HepG2 (cell line): ENCODE measurements around the gene FDPS. TPM values are rescaled to one million over a fixed set of nuclear protein-coding genes. Genes with fewer than 3 reads are reported as not detected.
A peak's percentile ranks its signal among the peaks of the same experiment; 100 is the strongest.

ENCODE experiments used
- ATAC-seq: fragments of 200-7000 bp; cut with Tn5 transposase; 3 replicates; pipeline ENCODE4 v1.9.1; 2020; ENCODE audit warnings: mild to moderate bottlenecking, moderate library complexity
- BruUV-seq: library from RNA; stranded (reverse); fragments of 400-500 nt; replicated peaks from 2 replicates; lab custom pipeline; 2021; lab: Mats Ljungman, UMichigan
- CTCF ChIA-PET: fragments of 300-600 bp; formaldehyde crosslinking; extraction: SDS; loops from one replicate; lab custom pipeline; 2021; ENCODE audit warnings: low total read pairs, inconsistent platforms, low intra/inter-chr PET ratio; lab: Yijun Ruan, JAX
- POLR2A ChIA-PET: fragments of 350-600 bp; sonication (Branson Sonifier 250); formaldehyde crosslinking; loops from one replicate; lab custom pipeline; 2020; ENCODE audit warnings: antibody characterized with exemption, inconsistent platforms; lab: Yijun Ruan, JAX
- DNase-seq: peaks from one replicate; pipeline ENCODE4 v3.0.0-alpha.2; 2015; ENCODE audit warnings: low spot score
- FAIRE-seq: peaks from 3 replicates; lab custom pipeline; 2011; peaks lifted over from hg19 to GRCh38; lab: Jason Lieb, UNC
- H2AFZ ChIP-seq: one replicate; pipeline ENCODE4 v1.6.1; 2011; ENCODE audit warnings: low read length, inconsistent platforms
- H3K27ac ChIP-seq: fragments of 300-600 bp; 3 replicates; pipeline ENCODE4 v1.8.0; 2011; ENCODE audit warnings: mixed run types, mild to moderate bottlenecking, mixed read lengths, low read length, inconsistent platforms; ENCODE audit not compliant: insufficient read depth; ENCODE audit errors: extremely low read length
- H3K27me3 ChIP-seq, 2 experiments: fragments of 200-600 bp in 1 of 2; 2 replicates in 1 of 2; 3 replicates in 1 of 2; pipeline versions ENCODE4 v1.6.0 to v1.8.0; 2011; ENCODE audit warnings: low read length in 2 of 2, mild to moderate bottlenecking in 2 of 2, moderate library complexity in 2 of 2, inconsistent platforms in 1 of 2; ENCODE audit not compliant: insufficient read depth in 2 of 2, control insufficient read depth in 1 of 2
- H3K36me3 ChIP-seq, 2 experiments: fragments of 200-600 bp in 1 of 2; replicated peaks in 1 of 2; 2 replicates in 1 of 2; 3 replicates in 1 of 2; pipeline versions ENCODE4 v1.5.1 to v1.8.0; 2011; ENCODE audit warnings: low read length in 2 of 2, inconsistent platforms in 1 of 2; ENCODE audit not compliant: insufficient read depth in 2 of 2, control insufficient read depth in 1 of 2
- H3K4me1 ChIP-seq: 2 replicates; pipeline ENCODE4 v1.5.1; 2012; ENCODE audit warnings: low read length, inconsistent platforms; ENCODE audit not compliant: insufficient read depth
- H3K4me2 ChIP-seq: 2 replicates; pipeline ENCODE4 v1.6.0; 2011; ENCODE audit warnings: low read depth, low read length, inconsistent platforms
- H3K4me3 ChIP-seq, 3 experiments: fragments of 200-600 bp in 1 of 3; sonication (generic), shearing (Covaris generic) in 1 of 3; replicated peaks in 1 of 3; 2 replicates each; pipeline ENCODE4 v1.5.1; 2011 to 2016; ENCODE audit warnings: low read length in 3 of 3, inconsistent platforms in 2 of 3, low read depth in 2 of 3, mild to moderate bottlenecking in 2 of 3, control low read depth in 1 of 3, mixed read lengths in 1 of 3; ENCODE audit not compliant: insufficient read depth in 1 of 3
- H3K79me2 ChIP-seq: one replicate; pipeline ENCODE4 v1.6.1; 2011; ENCODE audit warnings: low read length, inconsistent platforms; ENCODE audit not compliant: insufficient read depth
- H3K9ac ChIP-seq: 2 replicates; pipeline ENCODE4 v1.6.0; 2011; ENCODE audit warnings: mild to moderate bottlenecking, low read depth, low read length, inconsistent platforms; ENCODE audit not compliant: insufficient read depth
- H3K9me3 ChIP-seq: 2 replicates; pipeline ENCODE4 v1.5.1; 2012; ENCODE audit warnings: mild to moderate bottlenecking, low read length
- H4K20me1 ChIP-seq: 2 replicates; pipeline ENCODE4 v1.6.0; 2011; ENCODE audit warnings: inconsistent platforms, mild to moderate bottlenecking, low read length, moderate library complexity; ENCODE audit not compliant: insufficient read depth
- ATF2 ChIP-seq: sonication (generic); formaldehyde crosslinking; IDR thresholded peaks from 2 replicates; pipeline ENCODE4 v1.4.0; 2020; ENCODE audit warnings: missing genetic modification reagents
- CREB1 ChIP-seq, 2 experiments: fragments of 450-650 bp in 1 of 2; IDR thresholded peaks; 2 replicates each; pipeline ENCODE4 v1.6.1; 2016 to 2017; ENCODE audit warnings: control low read depth in 1 of 2, mild to moderate bottlenecking in 1 of 2, missing compliant biosample characterization in 1 of 2, missing genetic modification characterization in 1 of 2
- MED1 ChIP-seq: sonication (generic); formaldehyde crosslinking; IDR thresholded peaks from 2 replicates; pipeline ENCODE4 v1.4.0; 2020; ENCODE audit warnings: missing genetic modification reagents
- SMYD3 ChIP-seq: sonication (generic); formaldehyde crosslinking; IDR thresholded peaks from 2 replicates; pipeline ENCODE4 v1.8.1; 2023; ENCODE audit warnings: mild to moderate bottlenecking, missing genetic modification reagents
- SYNCRIP ChIP-seq: fragments of 200-400 bp; formaldehyde crosslinking; IDR thresholded peaks from 2 replicates; pipeline ENCODE4 v1.6.1; 2018; ENCODE audit warnings: mild to moderate bottlenecking, low read depth, low read length; ENCODE audit not compliant: insufficient read depth
- ZFP62 ChIP-seq: sonication (generic); formaldehyde crosslinking; IDR thresholded peaks from 2 replicates; pipeline ENCODE4 v1.4.0; 2020; ENCODE audit warnings: missing genetic modification reagents
- ZNF790 ChIP-seq: sonication (generic); formaldehyde crosslinking; IDR thresholded peaks from 2 replicates; pipeline ENCODE4 v1.8.0; 2022; ENCODE audit warnings: missing genetic modification reagents, mild to moderate bottlenecking, borderline replicate concordance
- WGBS: methylation state at CpG from one replicate; pipeline ENCODE4 v1.1.6; 2017; ENCODE audit warnings: low lambda C conversion rate; 5-methylcytosine and 5-hydroxymethylcytosine counted together
- in situ Hi-C: cut with HindIII; loops from 2 replicates; pipeline ENCODE4 v1.10.0; 2017; ENCODE audit warnings: low pct_unique_long_range_greater_than_20kb; ENCODE audit not compliant: extremely low pct_ligation_motif_present
- intact Hi-C: fragments of 100-400 bp; cut with micrococcal nuclease; formaldehyde crosslinking; loops from one replicate; pipeline ENCODE4 v1.10.0; 2022; ENCODE audit not compliant: unreplicated experiment
- polyA plus RNA-seq, 8 experiments: library from polyadenylated mRNA; depleted of rRNA in 3 of 8; stranded (reverse) in 7 of 8; unstranded in 1 of 8; fragments of >200 nt; fragmentation: Illumina TruSeq in 4 of 8; extraction: Trizol in 4 of 8; gene quantifications; 2 replicates each; pipeline versions ENCODE4 v1.2.1 to v1.2.3, GENCODE V29; 2011 to 2016; ENCODE audit warnings: low read depth in 4 of 8, missing spikeins in 1 of 8, mixed read lengths in 1 of 8; ENCODE audit not compliant: insufficient read depth in 1 of 8
- total RNA-seq, 5 experiments: library from RNA; depleted of rRNA; stranded (reverse); fragments of >200 nt; fragmentation: Illumina TruSeq; extraction: Trizol; gene quantifications; 2 replicates each; pipeline ENCODE4 v1.2.3, GENCODE V29; 2016; ENCODE audit warnings: low read depth in 1 of 5

FDPS gene
- total and polyA plus RNA-seq, 2 of the 13 experiments (the other 11 are each of a cell fraction or from before 2014, with no cell fraction given) = 264 to 519 TPM

GRCh38 chr1:155334962-155335361 is 26.3 kb downstream of the FDPS start:
- Histone ChIP-seq H3K27ac (no peak overlapping the region), H3K27me3 (no peaks in the 10 kb centered on the region), H3K4me1 (no peaks in the 10 kb centered on the region), H3K79me2 (no peaks in the 10 kb centered on the region), H2AFZ (no peak overlapping the region), H3K9me3 (no peaks in the 10 kb centered on the region), H3K36me3 (peaks cover 19 to 52% of the 10 kb centered on the region in 2 experiments), H3K4me2 (no peak overlapping the region), H4K20me1 (no peaks in the 10 kb centered on the region), H3K4me3 (no peak overlapping the region), H3K9ac (no peak overlapping the region)
- CTCF ChIA-PET = no interaction called here
- no peak for DNase-seq
- no peak for ATAC-seq
- no peak for FAIRE-seq
- intact Hi-C loops = no loop called here
- TF ChIP-seq SYNCRIP = no peak
- no peak for TF ChIP-seq SMYD3 (CRISPR knock-in tag)
- TF ChIP-seq ZNF790 (CRISPR knock-in tag) = no peak
- TF ChIP-seq MED1 = no peak
- TF ChIP-seq ATF2 (CRISPR knock-in tag) = no peak
- WGBS = 96% methylated on average over 1 of the region's 1 CpG
- no TSS peak for BruUV-seq
- in situ Hi-C loops = no loop called here
- POLR2A ChIA-PET = no interaction called here

- intact Hi-C loops (no loop called here), in situ Hi-C loops (no loop called here)
- ChIA-PET POLR2A (no interaction called here), CTCF (no interaction called here)
- H2AFZ ChIP-seq = no peak overlapping the region
- peaks cover 31 to 66% of the 10 kb centered on the region in 2 experiments for H3K36me3 ChIP-seq
- no peak for DNase-seq
- BruUV-seq = no TSS peak
- H3K4me1 ChIP-seq = peaks cover 6% of the 10 kb centered on the region; the same call in 1 of the 2 replicates
- no peaks in the 10 kb centered on the region for H3K79me2 ChIP-seq
- no peaks in the 10 kb centered on the region for H3K9me3 ChIP-seq
- H3K27me3 ChIP-seq = no peaks in the 10 kb centered on the region
- TF ChIP-seq CREB1 (IDR thresholded peaks at IDR 0.05) = peak; percentile 46; the same call in 1 of the 2 replicates
- no peak for TF ChIP-seq CREB1 (CRISPR knock-in tag; IDR thresholded peaks at IDR 0.05)
- no peak for TF ChIP-seq ZFP62
- no peak overlapping the region for H3K9ac ChIP-seq
- H3K4me2 ChIP-seq = no peak overlapping the region
- no peak overlapping the region for H3K4me3 ChIP-seq
- no peaks in the 10 kb centered on the region for H4K20me1 ChIP-seq
- FAIRE-seq = no peak
- H3K27ac ChIP-seq = no peak overlapping the region
- ATAC-seq = no peak
- WGBS = 97% methylated on average over 8 of the region's 8 CpGs
Observed at GRCh38 chr1:155339515-155340097, 30.9 kb downstream of the FDPS start.
